ENCODE data around the gene SGO1.

DNA sequence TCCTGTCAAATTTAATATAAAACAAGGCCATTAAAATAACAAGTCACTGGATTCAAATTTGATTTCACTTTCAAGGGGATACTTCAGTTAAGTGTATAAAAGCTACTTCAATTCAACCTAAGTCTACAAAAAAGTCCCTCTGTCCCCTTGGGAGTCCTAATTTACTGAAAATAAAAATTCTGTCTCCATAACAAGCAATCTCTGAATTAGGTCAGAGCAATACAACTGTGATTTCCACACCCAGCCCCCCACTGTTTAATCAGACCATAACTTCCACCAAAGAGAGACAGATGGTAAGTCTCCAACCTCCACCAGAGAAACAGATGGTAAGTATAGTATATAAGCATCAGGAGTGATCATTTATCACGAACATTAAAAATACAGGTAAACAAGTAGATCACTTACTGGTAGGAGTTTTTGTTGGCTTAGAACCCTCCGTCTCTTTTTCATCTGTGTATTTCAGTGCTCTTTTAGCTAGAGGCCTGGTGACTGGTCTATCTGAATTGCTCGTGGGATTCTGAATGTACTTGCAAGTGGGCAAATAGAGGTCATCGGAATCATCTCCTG, 12.1 kb downstream of the SGO1 start:
- TF ChIP-seq YY1 (IDR thresholded peaks at IDR 0.05; ENCODE audit: insufficient read depth, insufficient read length) (no peak), ZNF274 (IDR thresholded peaks at IDR 0.05; ENCODE audit: low read depth, low read length) (no peak)

All from NT2/D1 (cell line).